Gastrocnemius medialis (tissue), 4 donors: Measurements from ENCODE around the gene DTNB. TPM values are rescaled to one million over a fixed set of nuclear protein-coding genes. Genes with fewer than 3 reads are reported as not detected.

Experiments
- ATAC-seq, 2 donors: fragments of 150-250 bp; one replicate each; pipeline ENCODE4 v1.9.1; 2016
- DNase-seq, 2 donors: peaks; one replicate each; pipeline ENCODE4 v3.0.0-alpha.2; 2019
- H3K27ac ChIP-seq, 4 donors: fragments of 200-600 bp; sonication (generic); 1 replicate in 1 of 4; 2 replicates in 3 of 4; pipeline ENCODE4 v1.5.1; 2016 to 2018; ENCODE audit warnings: mild to moderate bottlenecking in 2 of 4, moderate library complexity in 1 of 4
- H3K27me3 ChIP-seq, 3 donors: fragments of 200-600 bp; sonication (generic) in 2 of 3; 1 replicate in 1 of 3; 2 replicates in 2 of 3; pipeline versions ENCODE4 v1.5.1 to v1.6.0; 2016 to 2019; ENCODE audit warnings: mild to moderate bottlenecking in 1 of 3, moderate library complexity in 1 of 3
- H3K36me3 ChIP-seq, 2 donors: fragments of 200-600 bp; sonication (generic) in 1 of 2; one replicate each; pipeline ENCODE4 v1.5.1; 2017 to 2018
- H3K4me1 ChIP-seq, 2 donors: fragments of 200-600 bp; sonication (generic) in 1 of 2; one replicate each; pipeline ENCODE4 v1.5.1; 2016 to 2017; ENCODE audit warnings: mild to moderate bottlenecking in 2 of 2
- H3K4me3 ChIP-seq, 4 donors: fragments of 200-600 bp; sonication (generic) in 3 of 4; 1 replicate in 1 of 4; 2 replicates in 3 of 4; pipeline ENCODE4 v1.5.1; 2016 to 2019; ENCODE audit warnings: mild to moderate bottlenecking in 2 of 4
- H3K9me3 ChIP-seq, 3 donors: fragments of 200-600 bp; sonication (generic) in 2 of 3; 1 replicate in 1 of 3; 2 replicates in 2 of 3; pipeline ENCODE4 v1.5.1; 2016 to 2019
- POLR2A ChIP-seq, 2 donors: fragments of 450-650 bp; IDR thresholded peaks; one replicate each; pipeline ENCODE4 v1.6.1; 2017; ENCODE audit warnings: antibody characterized with exemption in 2 of 2, mild to moderate bottlenecking in 2 of 2, moderate library complexity in 2 of 2
- in situ Hi-C, 4 donors: fragments of 200-750 bp; cut with MboI; loops; one replicate each; pipeline versions ENCODE4 v1.15.0 to v1.8.0; 2017; ENCODE audit warnings: low sequenced_read_pairs in 4 of 4
- intact Hi-C: fragments of 100-400 bp; cut with DNase I; formaldehyde crosslinking; loops from one replicate; pipeline ENCODE4 v1.15.1; 2023; ENCODE audit warnings: low total_unique reads
- total RNA-seq, 4 donors: library from RNA; depleted of rRNA; stranded (reverse); fragments of >200 nt; gene quantifications; one replicate each; pipeline versions ENCODE4 v1.1.0 to v1.2.3, GENCODE V29; 2016
- TF ChIP-seq, protein P1 (sequence below), 5 experiments: fragments of 450-650 bp in 3 of 5; fragments of 200-600 bp in 2 of 5; sonication (generic) in 2 of 5; IDR thresholded peaks in 4 of 5; conservative IDR thresholded peaks in 1 of 5; 1 replicate in 4 of 5; 2 replicates in 1 of 5; pipeline ENCODE4 v1.5.1; 2016 to 2019; ENCODE audit warnings: antibody characterized with exemption in 5 of 5, mild to moderate bottlenecking in 3 of 5, moderate library complexity in 3 of 5

The DTNB gene
- 1 to 10 TPM; 1.0 to 6.6 (median 4.1) TPM for total RNA-seq

DNA sequence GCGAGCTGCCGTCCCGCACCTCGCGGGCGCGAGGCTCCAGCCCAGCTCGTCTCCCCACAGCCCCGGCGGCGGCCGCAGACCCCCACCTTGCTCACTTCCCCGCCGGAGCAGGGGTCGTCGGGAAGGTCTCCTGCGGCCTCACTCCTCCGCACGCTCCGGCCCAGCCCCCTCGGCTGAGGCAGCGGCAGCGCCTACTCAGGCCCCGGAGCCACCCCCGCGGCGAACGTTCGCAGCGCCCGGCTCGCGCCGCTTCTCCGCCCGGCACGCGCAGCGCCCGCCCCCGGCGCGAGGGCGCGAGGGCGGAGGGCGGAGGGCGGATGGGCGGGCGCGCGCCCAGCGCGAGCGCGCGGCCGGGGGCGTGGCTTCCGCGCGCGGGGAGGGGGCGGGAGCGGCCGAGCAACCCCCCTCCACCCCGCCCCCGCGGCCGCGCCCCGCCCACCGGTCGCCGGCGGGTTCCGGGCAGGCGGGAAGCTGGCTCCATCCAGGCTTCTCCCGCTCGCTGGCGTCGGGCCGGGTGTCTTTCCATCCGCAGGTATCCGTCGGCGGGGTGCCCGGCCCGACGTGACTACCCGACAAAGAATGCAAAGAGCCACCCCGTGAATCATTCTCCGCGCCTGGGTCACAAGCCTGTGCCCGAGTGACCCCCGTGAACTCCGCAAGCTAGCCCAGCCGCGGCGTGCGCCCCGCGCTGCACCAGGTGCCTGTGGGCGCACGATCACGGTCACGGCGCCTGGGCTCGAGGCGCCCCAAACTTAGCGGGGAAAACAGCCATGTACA, at the start of gene DTNB:
TSS of gene DTNB (minus strand) at position 278 of the 777 bp plus-strand sequence. CDS start 20,917 bp downstream, outside the sequence.
- Histone ChIP-seq H3K4me3 (peak within 1 kb of the TSS; percentile 65 to 89 (median 72)), H3K27me3 (no peaks in the 10 kb centered on the region), H3K9me3 (no peaks in the 10 kb centered on the region), H3K4me1 (peaks cover 5 to 7% of the 10 kb centered on the region in 2 donors), H3K27ac (peak within 1 kb of the TSS; percentile 68 to 81 (median 72)), H3K36me3 (no peaks in the 10 kb centered on the region)
- in situ Hi-C loops (no loop called here), intact Hi-C loops (loop anchor here (5.0 kb wide), 1 partner anchor 204 kb away; the partner anchor contains the start of gene ASXL2)
- peak; percentile 39 to 69 for DNase-seq
- peak; percentile 31 to 44 for TF ChIP-seq POLR2A (IDR thresholded peaks at IDR 0.05)
- TF ChIP-seq, protein P1, sequence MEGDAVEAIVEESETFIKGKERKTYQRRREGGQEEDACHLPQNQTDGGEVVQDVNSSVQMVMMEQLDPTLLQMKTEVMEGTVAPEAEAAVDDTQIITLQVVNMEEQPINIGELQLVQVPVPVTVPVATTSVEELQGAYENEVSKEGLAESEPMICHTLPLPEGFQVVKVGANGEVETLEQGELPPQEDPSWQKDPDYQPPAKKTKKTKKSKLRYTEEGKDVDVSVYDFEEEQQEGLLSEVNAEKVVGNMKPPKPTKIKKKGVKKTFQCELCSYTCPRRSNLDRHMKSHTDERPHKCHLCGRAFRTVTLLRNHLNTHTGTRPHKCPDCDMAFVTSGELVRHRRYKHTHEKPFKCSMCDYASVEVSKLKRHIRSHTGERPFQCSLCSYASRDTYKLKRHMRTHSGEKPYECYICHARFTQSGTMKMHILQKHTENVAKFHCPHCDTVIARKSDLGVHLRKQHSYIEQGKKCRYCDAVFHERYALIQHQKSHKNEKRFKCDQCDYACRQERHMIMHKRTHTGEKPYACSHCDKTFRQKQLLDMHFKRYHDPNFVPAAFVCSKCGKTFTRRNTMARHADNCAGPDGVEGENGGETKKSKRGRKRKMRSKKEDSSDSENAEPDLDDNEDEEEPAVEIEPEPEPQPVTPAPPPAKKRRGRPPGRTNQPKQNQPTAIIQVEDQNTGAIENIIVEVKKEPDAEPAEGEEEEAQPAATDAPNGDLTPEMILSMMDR (IDR thresholded peaks at IDR 0.05 in 4 of 5, conservative IDR thresholded peaks at IDR 0.05 in 1 of 5), result no peak
- ATAC-seq, result peak; percentile 72 to 77

DNA sequence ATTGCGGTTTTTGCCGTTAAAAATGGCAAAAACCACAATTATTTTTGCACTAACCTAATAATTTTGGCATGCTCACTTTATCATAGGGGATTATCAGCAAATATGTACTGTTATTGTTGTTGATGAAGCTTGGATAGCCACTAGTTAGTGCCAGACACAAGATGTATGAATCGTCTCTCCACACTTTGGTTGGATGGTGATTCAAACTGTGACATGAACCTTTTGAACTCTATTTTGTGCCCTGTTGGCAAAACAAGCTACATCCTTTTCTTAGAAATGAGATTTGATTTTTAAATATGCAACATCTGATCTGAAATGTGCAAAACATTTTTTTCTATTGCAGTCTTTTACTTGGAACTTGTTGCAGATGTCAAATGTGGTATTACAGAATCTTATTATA, 48.8 kb upstream of the DTNB start:
- peaks cover 0 to 7% (median 2%) of the 10 kb centered on the region in 3 donors for H3K27me3 ChIP-seq
- ATAC-seq (no peak), DNase-seq (no peak)
- intact Hi-C loops (no loop called here), in situ Hi-C loops (no loop called here)
- no peaks in the 10 kb centered on the region for H3K4me1 ChIP-seq
- no peak overlapping the region for H3K27ac ChIP-seq
- H3K36me3 ChIP-seq, result no peaks in the 10 kb centered on the region
- TF ChIP-seq, protein P1 (IDR thresholded peaks at IDR 0.05 in 4 of 5, conservative IDR thresholded peaks at IDR 0.05 in 1 of 5), result no peak
- no peak for TF ChIP-seq POLR2A (IDR thresholded peaks at IDR 0.05)
- no peaks in the 10 kb centered on the region for H3K9me3 ChIP-seq
- H3K4me3 ChIP-seq, result no peak overlapping the region

DNA sequence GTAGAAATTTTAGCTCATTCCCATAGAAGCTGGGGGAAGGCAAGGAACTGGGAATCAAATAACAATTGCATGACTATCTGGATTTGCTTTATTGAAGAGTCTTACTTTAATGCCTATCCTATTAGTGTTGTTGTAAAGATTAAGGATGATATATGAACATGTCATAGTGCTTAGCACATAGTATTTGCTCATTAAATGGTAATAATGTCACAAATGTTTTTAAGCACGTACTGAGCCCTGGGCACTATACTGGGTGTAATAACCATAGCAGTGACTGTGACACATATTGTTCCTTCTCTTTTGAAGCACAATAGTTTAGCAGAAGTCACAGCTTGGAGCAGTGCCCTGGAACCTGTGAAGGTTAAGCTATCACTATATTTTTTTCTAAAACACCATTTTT, 47.2 kb upstream of the DTNB start:
- Histone ChIP-seq H3K4me1 (no peaks in the 10 kb centered on the region), H3K4me3 (no peak overlapping the region), H3K9me3 (no peaks in the 10 kb centered on the region), H3K27ac (no peak overlapping the region), H3K36me3 (no peaks in the 10 kb centered on the region), H3K27me3 (peaks cover 0 to 2% (median 0%) of the 10 kb centered on the region in 3 donors)
- in situ Hi-C loops (no loop called here), intact Hi-C loops (no loop called here)
- no peak for TF ChIP-seq POLR2A (IDR thresholded peaks at IDR 0.05)
- TF ChIP-seq, protein P1 (IDR thresholded peaks at IDR 0.05 in 4 of 5, conservative IDR thresholded peaks at IDR 0.05 in 1 of 5), result no peak
- no peak for DNase-seq
- no peak for ATAC-seq

DNA sequence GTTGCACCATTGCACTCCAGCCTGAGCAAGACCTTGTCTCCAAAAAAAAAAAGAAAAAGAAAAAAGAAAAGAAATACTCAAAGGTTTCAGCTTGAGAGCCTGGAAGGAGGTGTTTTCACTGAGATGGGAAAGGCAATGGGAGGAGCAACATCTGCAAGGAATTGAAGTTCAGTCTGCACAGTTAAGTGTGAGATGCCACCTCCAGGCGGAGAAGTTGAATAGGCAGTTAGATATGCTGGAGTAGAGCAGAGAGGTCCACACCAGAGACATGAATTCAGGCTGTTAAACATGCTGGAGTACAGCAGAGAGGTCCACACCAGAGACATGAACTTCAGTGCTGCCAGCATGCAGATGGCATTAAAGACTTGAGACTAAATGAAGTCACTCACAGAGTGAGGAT, 41.4 kb upstream of the DTNB start:
- Histone ChIP-seq H3K27me3 (peaks cover 0 to 7% (median 5%) of the 10 kb centered on the region in 3 donors), H3K4me1 (no peaks in the 10 kb centered on the region), H3K36me3 (no peaks in the 10 kb centered on the region), H3K27ac (no peak overlapping the region), H3K9me3 (no peaks in the 10 kb centered on the region), H3K4me3 (no peak overlapping the region)
- in situ Hi-C loops (no loop called here), intact Hi-C loops (no loop called here)
- no peak for DNase-seq
- TF ChIP-seq, protein P1 (IDR thresholded peaks at IDR 0.05 in 4 of 5, conservative IDR thresholded peaks at IDR 0.05 in 1 of 5), result no peak
- no peak for TF ChIP-seq POLR2A (IDR thresholded peaks at IDR 0.05)
- ATAC-seq, result no peak
